HG02885 (cell line): ENCODE data around the gene BIN1.
A peak's percentile ranks its signal among the peaks of the same experiment; 100 is the strongest.

ENCODE experiments used
- ATAC-seq: cut with Tn5 transposase; IDR thresholded peaks from one replicate; pipeline ENCODE4 v1.9.1; 2021; ENCODE audit warnings: mild to moderate bottlenecking; ENCODE audit not compliant: unreplicated experiment, poor library complexity

The BIN1 gene

GRCh38 chr2:127052057-127052770 is 54.7 kb downstream of the BIN1 start:
- ATAC-seq: no peak

- no peak for ATAC-seq
These were observed 55.6 kb downstream of the BIN1 start for GRCh38 chr2:127051116-127052056.

GRCh38 chr2:127050803-127051115 is 56.2 kb downstream of the BIN1 start:
- ATAC-seq: no peak

GRCh38 chr2:127049927-127050802 is 56.8 kb downstream of the BIN1 start:
- ATAC-seq: peak; percentile 68

GRCh38 chr2:127048969-127049897 is 57.7 kb downstream of the BIN1 start:
- no peak for ATAC-seq

- no peak for ATAC-seq
These were observed 58.4 kb downstream of the BIN1 start for GRCh38 chr2:127048618-127048935.

GRCh38 chr2:127047716-127048617 is 59.0 kb downstream of the BIN1 start:
- no peak for ATAC-seq

- ATAC-seq: no peak
These were observed 59.9 kb downstream of the BIN1 start for GRCh38 chr2:127047054-127047453.

GRCh38 chr2:127046579-127046978 is 60.4 kb downstream of the BIN1 start:
- ATAC-seq: no peak

GRCh38 chr2:127045792-127046501 is 61.0 kb downstream of the BIN1 start:
- ATAC-seq: no peak

- ATAC-seq: no peak
These were observed 61.8 kb downstream of the BIN1 start for GRCh38 chr2:127044977-127045661.

GRCh38 chr2:127044165-127044718 is 62.7 kb downstream of the BIN1 start:
- ATAC-seq: no peak

- no peak for ATAC-seq
These were observed 63.4 kb downstream of the BIN1 start for GRCh38 chr2:127043367-127044164.

GRCh38 chr2:127041259-127041970 is 65.5 kb downstream of the BIN1 start:
- no peak for ATAC-seq

GRCh38 chr2:127040169-127040568 is 66.8 kb downstream of the BIN1 start:
- no peak for ATAC-seq
